GM12874 (cell line): ENCODE data around the gene TMEM218.

Experiments used
- TF ChIP-seq, protein P1 (sequence below): IDR thresholded peaks from 2 replicates; pipeline ENCODE4 v1.5.1; 2011; ENCODE audit warnings: low read depth, mild to moderate bottlenecking, control low read depth, low read length, moderate library complexity; ENCODE audit not compliant: insufficient read depth

The TMEM218 gene

DNA sequence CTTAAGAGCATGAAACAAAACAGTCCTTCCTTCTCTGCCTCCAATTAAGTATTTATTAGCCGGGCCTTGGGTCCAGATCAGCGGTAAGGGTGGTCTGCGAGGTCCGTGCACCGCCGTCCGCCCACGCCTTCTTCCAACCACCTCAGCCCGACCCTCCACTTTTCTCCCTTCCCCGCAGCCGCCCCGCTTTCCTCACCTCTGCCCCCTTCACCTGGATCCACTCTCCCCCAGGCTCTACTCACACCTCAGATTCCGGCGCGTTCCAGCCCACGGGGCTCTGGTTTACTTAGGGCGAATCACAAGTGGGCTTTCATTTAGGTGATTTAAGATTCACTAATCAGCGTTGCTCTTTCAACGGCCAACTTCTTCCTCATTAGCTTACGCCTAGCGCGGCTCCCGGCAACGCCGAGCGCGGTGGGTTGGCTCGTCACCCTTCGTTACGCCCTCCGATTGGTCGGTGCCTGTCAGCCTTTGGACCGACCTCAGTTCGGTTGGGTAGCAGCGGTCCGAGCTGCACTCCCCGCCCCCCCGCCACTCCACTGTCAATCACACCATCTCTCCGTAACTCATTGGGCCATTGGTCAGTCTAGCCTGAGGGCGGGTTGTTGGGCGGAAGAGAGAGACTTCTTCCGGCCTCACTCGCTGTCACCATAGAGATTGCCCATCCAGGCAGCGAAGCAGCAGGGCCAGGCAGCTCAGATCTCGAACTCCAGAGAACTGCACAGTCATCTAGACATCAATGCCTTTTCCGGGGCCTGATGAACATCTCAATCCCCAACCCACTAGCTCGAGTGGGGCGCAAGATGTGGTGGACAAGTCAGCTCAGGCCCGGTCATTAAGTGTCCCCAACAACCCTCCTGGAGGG lies at the start of gene TMEM218:
Gene TMEM218 (minus strand): TSS at position 284 of the 865 bp plus-strand sequence. CDS start 9,385 bp downstream, outside the sequence.
- TF ChIP-seq, protein P1, sequence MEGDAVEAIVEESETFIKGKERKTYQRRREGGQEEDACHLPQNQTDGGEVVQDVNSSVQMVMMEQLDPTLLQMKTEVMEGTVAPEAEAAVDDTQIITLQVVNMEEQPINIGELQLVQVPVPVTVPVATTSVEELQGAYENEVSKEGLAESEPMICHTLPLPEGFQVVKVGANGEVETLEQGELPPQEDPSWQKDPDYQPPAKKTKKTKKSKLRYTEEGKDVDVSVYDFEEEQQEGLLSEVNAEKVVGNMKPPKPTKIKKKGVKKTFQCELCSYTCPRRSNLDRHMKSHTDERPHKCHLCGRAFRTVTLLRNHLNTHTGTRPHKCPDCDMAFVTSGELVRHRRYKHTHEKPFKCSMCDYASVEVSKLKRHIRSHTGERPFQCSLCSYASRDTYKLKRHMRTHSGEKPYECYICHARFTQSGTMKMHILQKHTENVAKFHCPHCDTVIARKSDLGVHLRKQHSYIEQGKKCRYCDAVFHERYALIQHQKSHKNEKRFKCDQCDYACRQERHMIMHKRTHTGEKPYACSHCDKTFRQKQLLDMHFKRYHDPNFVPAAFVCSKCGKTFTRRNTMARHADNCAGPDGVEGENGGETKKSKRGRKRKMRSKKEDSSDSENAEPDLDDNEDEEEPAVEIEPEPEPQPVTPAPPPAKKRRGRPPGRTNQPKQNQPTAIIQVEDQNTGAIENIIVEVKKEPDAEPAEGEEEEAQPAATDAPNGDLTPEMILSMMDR = no peak

DNA sequence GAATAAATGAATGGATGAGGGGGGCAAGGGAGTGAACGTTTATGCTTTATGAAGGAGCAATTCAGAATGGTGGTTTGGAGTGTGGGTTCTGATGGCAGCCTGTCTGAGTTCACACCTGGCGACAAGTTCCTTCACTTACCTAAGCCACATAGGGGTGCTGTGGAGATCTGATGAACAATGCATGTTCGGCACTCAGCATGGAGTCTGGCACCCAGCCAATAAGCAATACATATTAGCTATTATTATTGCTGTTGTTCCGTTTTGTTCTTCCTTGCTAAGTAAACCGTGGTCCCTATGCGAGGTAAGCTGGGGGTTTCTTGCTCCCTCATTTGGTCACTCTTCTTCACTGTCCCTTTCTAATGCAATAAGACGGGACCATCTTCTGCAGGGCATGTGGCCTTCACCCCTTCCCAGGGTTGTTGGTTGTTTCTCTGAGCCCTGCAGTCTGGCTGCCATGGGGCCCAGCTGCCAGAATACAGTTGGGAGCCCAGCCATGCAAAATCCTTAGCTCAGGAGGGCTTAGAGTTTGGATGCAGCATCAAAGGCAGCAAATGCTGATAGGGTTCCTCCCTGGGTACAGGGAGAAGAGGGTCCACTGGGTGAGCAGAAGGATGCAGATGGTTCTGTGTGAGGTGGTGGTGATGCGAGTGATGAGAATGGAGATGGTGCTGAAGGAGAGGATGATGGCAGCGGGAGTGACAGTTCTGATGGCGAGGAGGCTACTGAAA lies 46.7 kb upstream of the TMEM218 start:
- TF ChIP-seq, protein P1 = no peak

DNA sequence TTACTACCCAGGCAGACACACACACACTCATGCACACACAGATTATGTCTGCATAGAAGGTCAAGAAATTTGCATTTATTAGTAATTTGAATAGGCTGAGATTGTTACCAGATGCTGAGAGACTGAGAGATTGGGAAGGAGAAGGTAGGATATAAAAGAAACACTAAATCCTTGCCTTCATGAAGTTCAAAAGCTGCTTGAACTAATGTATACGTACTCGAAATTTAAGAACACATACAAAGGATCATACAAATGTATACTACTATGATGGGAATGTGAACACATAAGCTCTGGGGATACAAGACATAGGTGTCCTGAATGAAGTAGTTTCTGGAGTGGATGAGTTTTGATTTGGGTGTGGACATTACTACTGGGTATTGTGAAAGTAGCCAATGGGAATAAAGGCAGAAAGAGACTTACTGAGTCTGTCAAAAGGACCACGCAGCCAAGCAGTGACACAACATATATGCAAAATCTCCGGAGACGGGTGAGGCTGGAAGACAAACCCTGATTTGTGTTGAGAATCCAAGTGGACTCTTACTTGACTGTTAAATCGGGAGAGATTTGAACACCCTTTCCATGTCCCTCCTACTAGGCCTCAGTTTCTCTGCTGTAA lies 45.8 kb upstream of the TMEM218 start:
- TF ChIP-seq, protein P1 = no peak

DNA sequence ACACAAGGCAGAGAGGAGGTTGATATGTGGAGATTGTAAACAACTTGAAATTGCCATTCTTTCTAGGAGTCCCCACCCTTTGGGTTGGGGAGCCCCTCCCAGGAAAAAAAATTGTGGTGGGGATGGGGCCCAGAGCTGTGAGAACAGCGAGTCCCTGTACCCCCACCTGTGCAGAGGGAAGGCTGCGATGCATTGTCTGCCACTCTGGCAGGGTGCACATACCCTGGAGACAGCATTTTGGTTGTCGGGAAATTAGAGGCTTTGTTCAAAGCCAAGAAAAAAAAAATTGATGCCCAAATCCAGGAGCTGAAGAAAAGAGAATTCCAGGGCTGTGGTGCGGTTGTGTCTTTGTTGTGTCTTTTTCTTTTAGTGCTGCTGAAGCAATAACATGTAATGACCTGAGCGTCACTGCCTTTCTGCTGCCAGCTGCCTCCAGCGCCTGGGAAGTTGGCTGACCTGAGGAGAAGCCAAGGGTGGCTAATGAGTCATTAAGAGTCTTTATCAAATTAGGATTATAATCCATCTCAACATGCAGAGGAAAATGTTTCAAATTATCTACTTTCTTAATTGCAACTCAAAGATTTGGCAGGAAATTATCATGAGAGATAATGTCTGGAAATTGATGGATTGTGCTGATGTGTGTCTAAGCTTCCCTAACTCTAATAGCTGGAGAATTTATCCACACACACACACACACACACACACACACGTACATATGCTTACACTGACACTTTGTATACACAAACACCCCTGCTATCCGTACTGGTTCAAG lies 45.1 kb upstream of the TMEM218 start:
- TF ChIP-seq, protein P1 = no peak

DNA sequence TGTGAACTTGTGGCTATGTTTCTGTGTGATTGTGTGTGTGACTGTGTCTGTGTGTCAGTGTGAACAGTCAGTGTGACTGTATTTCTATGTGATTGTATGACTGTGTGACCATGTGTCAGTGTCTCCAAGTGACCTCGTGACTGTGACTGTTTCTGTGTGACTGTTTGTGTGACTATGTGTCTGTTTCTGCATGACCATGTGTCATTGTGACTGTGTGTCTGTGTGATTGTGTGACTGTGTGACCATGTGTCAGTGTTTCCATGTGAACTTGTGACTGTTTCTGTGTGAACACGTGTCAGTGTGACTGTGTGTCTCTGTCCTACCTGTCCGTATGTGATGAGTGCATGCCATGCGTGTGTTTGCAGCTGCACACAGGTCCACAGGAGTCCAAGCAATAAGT lies 44.3 kb upstream of the TMEM218 start:
- TF ChIP-seq, protein P1 = no peak

DNA sequence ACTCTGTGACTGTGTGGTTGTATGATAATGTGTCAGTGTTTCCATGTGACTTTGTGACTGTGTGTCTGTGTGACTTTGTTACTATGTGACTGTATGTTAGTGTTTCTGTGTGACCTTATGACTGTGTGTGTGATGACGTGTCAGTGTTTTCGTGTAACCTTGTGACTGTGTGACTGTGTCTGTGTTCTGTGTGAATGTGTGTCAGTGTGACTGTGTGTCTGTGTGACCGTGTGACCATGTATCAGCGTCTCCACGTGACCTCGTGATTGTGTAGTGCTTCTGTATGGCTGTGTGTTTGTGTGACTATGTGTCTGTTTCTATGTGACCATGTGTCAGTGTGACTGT lies 43.6 kb upstream of the TMEM218 start:
- TF ChIP-seq, protein P1 = no peak
